Activated naive CD4-positive, alpha-beta T cell (primary cell): ENCODE data around the gene GPRIN3.
"Not testable (repeated sequence)": the region's sequence is repeated elsewhere in the genome, so short reads cannot be mapped to it uniquely, and the experiment has no call there.

ENCODE experiments used
- DNase-seq, 4 experiments: peaks; one replicate each; lab custom pipeline; 2025; lab: John Stamatoyannopoulos, UW

The GPRIN3 gene

DNA sequence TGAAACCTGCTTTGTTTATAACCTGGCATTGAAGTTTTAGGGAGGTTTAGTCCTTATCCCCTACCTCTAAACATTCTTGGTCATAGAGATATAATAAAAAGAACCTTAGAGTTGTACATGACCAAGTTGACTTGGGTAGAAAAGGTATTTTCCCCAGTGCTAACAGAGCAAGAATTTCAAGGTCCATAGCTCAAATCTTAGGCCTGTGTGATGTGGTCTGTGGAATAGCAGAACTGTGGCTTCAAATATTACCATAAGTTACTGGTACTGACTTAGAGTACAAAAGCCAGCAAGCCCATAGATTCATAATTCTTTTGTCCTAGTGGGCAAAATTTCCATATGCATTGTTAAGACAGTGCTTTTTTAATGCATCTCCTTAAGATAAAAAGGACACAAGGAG, 91.2 kb downstream of the GPRIN3 start:
- no peak for DNase-seq

DNA sequence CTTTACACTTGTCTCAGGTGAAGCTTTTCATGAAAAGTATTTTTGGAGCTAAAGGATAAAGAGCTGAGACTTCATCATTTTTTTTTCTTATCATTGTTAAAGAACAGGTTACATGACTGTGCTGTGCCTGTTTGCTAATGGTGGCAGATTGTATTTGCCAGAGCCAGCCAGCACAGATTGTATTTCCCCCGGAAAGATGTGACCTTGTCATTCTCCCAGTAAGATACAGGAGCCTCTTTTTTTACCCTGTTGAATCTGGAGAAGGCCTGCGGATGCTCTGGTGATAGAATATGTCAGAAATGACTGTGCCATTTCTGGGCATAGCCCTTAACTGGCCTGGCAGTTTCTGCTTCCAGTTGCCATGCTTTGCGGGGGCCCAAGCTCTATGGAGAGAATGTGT, 91.9 kb downstream of the GPRIN3 start:
- DNase-seq: no peak

DNA sequence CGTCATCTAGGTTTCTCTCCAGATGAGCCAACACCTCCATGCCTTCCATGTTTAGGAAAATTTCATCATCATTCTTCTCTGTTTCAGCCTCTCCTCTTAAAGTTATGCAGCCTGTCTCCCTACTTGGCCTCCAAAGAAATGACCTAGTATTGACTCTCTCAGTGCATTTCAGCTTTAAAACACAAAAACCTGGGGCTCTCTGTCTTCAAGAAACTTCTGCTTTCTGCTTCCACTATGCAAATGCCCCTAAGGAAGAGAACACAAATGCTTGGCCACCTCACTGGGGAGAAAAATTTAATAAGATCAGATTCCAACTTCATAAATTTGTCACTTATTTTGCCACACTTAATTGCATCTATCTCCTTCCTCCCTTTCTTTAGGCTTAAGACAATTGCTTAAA, 93.3 kb downstream of the GPRIN3 start:
- no peak for DNase-seq

DNA sequence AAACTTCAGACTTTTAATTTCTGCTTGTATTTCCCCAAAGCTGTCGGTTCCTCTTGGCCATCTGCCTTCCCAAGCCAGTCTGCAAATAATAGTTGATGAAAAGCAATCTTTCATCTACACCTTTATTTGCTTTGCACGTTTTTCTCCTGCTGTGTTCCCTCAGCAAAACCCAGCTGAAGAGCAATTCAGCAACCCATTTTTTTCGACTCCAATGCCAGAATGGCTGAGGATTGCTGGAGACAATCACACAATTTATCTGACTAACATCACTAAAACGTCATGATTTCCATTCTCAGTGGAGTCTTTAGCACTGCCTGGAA, 94.3 kb downstream of the GPRIN3 start:
- DNase-seq: no peak

DNA sequence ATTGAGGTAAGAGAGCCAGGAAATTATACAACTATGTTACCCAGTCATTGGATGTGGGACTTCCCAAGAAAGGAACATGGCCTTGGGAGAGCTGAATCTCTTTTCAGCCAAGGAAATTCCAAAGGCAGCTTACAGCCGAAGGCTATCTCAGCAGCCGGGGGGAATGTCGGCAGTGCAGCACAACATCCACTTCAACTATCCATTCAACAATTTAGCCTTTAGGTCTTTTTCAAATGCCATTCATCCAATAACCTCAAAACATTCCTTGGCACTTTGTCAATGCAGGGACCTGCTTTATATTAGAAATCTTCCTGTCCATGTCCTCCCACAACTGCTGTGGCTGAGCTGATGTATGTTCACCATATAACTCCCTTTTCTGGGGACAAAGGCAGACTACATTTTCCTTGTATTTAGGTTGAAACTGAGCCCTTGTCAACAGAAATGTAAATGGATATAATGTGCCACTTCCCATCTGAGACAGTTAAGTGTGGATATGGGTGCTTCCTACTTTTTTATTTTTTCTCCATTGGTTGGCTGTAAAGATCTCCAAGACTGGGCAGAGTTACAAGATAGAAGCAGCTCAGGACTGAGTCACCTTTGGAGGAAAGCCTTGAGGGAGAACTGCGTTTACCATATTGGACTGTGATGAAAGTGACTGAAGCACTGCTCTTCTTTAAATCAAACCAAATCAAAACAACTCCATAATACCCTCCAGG, 94.8 kb downstream of the GPRIN3 start:
- no peak for DNase-seq

DNA sequence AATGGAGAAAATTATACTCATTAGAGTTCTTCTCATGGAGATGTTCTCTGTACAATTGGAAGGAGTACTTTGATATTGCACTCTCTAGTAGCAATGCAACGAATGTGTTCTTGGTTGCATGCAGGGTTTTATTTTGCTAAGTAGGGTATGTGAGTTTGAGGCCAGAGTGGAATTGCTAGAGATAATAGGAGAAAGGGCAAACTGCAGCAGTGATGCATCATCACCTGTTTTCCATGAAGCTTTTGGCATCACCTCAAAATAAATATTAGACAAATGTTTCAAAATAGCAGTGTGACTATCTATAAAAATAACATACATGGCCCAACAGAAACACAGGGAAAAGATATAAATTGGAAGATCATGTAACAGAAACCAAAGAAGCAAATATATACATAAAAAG, 103.0 kb downstream of the GPRIN3 start:
- DNase-seq: no peak

DNA sequence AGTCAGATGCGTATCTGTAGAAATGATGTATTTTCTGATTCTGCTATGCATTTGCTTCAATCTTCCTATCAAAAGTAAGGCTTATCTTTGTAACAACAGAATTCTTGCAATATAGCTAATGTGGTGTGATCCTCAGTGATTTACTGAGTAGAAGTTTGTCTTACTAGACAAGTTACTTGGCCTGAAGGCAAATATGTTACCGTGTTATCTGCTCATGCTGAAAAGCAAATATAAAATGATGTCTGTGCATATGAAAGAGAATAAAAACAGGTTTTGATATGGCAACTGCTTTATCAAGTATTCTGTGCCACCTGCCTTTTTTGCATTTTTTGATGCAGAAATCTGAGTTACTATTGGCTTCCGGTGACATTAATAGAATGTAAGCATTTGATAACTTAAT, 103.7 kb downstream of the GPRIN3 start:
- DNase-seq: no peak

DNA sequence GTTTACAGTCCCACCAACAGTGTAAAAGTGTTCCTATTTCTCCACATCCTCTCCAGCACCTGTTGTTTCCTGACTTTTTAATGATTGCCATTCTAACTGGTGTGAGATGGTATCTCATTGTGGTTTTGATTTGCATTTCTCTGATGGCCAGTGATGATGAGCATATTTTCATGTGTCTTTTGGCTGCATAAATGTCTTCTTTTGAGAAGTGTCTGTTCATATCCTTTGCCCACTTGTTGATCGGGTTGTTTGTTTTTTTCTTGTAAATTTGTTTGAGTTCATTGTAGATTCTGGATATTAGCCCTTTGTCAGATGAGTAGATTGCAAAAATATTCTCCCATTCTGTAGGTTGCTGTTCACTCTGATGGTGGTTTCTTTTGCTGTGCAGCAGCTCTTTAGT, 108.2 kb downstream of the GPRIN3 start:
- not testable (repeated sequence) for DNase-seq

DNA sequence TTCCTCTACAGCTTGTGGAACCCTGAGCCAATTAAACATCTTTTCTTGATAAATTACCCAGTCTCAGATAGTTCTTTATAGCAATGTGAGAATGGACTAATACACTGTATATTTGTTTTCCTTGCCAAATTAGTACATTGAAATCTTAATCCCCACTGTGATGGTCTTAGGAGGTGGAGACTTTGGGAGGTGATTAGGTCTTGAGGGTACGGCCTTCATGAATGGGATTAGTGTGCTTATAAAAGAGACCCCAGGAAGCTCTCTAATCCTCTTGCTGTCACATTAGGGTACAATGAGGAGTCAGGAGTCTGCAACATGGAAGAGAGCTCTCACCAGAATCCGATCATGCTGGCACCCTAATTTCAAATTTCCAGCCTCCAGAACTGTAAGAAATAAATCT, 109.7 kb downstream of the GPRIN3 start:
- no peak for DNase-seq

DNA sequence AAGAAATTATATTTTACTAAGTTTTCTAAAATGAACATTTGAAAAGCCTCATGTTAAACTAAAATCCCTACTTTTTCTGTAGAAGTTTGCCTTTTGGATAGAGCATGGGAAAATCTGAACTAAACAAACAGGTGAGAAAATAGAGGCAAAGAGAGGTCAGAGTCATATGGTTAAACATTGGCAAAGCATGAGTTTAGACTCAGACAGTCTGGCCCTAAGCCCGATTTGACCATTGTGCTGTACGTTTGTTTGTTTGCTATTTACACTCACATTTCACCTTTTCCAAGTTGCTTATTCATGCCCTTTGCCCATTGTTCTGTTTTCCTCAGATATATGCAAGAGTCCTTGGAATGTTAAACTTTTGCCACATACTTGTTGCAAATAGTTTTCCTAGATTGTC, 110.9 kb downstream of the GPRIN3 start:
- DNase-seq: no peak

DNA sequence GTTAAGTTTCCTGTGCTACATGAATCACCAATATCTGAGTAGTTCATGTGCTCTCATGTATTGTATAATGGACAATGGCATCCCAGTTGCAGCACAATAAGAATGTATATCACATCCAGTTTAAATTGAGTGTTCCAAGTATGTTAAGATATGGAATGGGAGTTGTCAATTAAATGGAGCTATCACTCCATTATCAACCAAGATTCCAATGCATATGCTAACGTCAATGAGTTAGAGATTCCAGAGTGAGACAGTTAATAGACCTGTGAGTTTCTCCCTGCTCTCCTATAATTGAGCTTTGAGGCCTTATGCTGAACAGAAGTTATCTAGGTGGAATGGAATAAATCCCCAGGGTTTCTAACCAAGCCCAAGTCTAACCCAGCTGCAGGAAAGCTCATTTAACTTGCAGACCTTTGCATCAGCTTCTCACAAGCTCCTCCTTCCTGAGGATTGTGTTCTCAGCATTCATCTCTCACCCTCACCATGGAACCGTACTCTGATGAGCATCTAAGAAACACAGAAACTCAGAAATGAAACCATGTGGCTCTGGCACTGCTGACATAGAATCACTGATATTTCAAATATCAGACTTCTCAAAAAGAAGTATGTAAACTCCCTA, 111.4 kb downstream of the GPRIN3 start:
- DNase-seq: no peak

DNA sequence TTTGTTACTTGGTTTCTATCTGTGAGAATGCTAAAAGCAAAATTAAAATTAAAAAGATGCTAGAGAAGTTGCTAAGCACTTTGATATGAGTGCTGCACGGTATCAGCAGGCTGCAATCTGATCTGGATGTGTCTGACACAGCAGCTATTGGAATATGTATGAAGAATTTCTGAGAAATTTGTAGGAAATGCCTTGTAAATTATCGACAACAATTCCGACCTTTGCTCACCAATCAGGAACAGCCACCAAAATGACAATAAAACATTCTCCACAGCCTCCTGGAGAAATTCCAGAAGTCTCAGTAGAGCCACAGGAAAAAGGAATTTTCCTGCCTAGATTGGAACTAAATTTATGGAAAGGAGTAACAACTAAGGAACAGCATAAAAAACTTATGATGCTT, 113.8 kb downstream of the GPRIN3 start:
- DNase-seq: no peak
